ENCODE results near the gene ANO9.

DNA sequence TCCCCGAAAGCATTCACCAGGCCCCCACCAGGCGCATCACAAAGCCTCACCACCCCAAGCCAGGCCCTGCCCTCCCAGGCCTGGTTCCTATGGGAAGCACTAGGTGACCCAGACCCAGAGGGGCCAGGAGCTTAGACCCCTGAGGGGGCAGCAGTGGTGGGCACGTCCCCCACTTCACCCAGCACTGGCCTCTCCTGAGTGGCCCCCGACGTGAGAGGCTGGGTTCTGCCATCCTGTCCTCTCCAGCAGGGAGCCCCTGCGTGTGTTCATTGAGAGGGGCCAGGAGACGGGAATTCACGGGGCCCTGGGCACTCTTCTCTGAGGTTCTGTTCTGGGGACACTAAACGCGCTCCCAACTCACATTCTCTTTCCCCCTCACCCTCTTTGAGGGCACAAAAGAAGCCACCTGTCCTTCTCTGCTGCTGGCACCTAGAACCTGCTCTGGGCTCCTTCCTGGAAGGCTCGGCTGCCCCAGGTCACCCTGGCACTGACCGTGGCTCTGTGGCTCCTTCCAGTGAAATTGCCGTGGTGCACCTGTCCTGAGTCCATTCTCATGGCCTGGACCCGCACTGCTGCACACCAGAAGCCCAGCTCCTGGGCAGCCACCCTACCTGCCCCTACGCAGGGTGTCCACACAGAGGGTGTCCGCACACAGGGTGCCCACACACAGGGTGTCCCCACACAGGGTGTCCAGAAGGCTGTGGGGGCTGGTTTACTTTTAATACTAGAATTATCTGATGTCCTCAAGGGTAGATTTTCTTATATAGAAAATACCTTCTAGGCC lies 20.5 kb upstream of the ANO9 start:
- no peak for TF ChIP-seq CTCF (IDR thresholded peaks at IDR 0.05)
- TF ChIP-seq POLR2AphosphoS5 (IDR thresholded peaks at IDR 0.05), result no peak
- no peak for TF ChIP-seq POLR2A (IDR thresholded peaks at IDR 0.05)

All from stomach (tissue), 4 donors.